Left ventricle myocardium inferior (tissue), 1 donor: ENCODE measurements around the gene FOLR1. TPM values are rescaled to one million over a fixed set of nuclear protein-coding genes. Genes with fewer than 3 reads are reported as not detected.

Experiments used
- DNase-seq: peaks from one replicate; pipeline ENCODE4 v3.0.0-alpha.2; 2020
- H3K27ac ChIP-seq: fragments of 200-600 bp; replicated peaks from 2 replicates; pipeline ENCODE4 v1.8.0; 2021
- H3K27me3 ChIP-seq: fragments of 200-600 bp; 2 replicates; pipeline ENCODE4 v1.8.0; 2021; ENCODE audit warnings: low read depth
- H3K36me3 ChIP-seq: fragments of 200-600 bp; 2 replicates; pipeline ENCODE4 v1.8.0; 2021
- H3K4me1 ChIP-seq: fragments of 200-600 bp; 2 replicates; pipeline ENCODE4 v1.8.0; 2021
- H3K4me3 ChIP-seq: fragments of 200-600 bp; 2 replicates; pipeline ENCODE4 v1.8.0; 2021; ENCODE audit warnings: mild to moderate bottlenecking, moderate library complexity
- H3K9me3 ChIP-seq: fragments of 200-600 bp; replicated peaks from 2 replicates; pipeline ENCODE4 v1.8.0; 2021
- intact Hi-C: fragments of 100-400 bp; cut with micrococcal nuclease; formaldehyde crosslinking; loops from one replicate; pipeline ENCODE4 v1.11.0; 2022
- total RNA-seq: library from RNA; stranded (reverse); fragmentation: NEBNext Ultra II Directional; extraction: Animal tissue kit (Norgen Biotek cat#: 25700); gene quantifications from one replicate; pipeline ENCODE4 v1.2.1, GENCODE V29; 2021
- TF ChIP-seq, protein P1 (sequence below): fragments of 200-600 bp; IDR thresholded peaks from 2 replicates; pipeline ENCODE4 v1.8.0; 2021; ENCODE audit warnings: antibody characterized with exemption, mild to moderate bottlenecking, borderline replicate concordance
- donor health status: DM: no; HTN: yes; CAD: no; lungs with severe emphysema.

Gene FOLR1
- total RNA-seq, 1 donor from 2014 or later = 0.49 TPM

DNA sequence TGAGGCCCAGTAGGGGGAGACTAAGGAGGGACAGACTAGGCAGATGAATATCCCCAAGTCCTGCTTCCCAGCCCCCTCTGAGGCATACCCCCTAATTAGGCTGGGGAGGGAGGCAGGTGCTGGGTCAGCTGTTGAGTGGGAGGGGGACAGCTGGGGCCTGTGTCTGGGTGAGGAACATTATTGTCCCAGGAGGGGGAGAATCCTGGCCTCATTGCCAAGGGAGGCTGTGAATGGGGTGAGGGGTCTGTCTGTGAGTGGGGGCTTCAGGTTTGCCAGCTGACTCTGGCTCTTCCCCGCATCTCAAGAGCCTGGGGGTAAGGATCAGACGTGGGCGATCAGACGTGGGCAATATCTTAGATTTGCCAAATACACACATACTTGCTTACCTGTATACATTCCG, 34.8 kb downstream of the FOLR1 start:
- peaks cover 74% of the 10 kb centered on the region for H3K4me1 ChIP-seq
- H3K4me3 ChIP-seq = no peak overlapping the region
- no peaks in the 10 kb centered on the region for H3K27me3 ChIP-seq
- TF ChIP-seq, protein P1, sequence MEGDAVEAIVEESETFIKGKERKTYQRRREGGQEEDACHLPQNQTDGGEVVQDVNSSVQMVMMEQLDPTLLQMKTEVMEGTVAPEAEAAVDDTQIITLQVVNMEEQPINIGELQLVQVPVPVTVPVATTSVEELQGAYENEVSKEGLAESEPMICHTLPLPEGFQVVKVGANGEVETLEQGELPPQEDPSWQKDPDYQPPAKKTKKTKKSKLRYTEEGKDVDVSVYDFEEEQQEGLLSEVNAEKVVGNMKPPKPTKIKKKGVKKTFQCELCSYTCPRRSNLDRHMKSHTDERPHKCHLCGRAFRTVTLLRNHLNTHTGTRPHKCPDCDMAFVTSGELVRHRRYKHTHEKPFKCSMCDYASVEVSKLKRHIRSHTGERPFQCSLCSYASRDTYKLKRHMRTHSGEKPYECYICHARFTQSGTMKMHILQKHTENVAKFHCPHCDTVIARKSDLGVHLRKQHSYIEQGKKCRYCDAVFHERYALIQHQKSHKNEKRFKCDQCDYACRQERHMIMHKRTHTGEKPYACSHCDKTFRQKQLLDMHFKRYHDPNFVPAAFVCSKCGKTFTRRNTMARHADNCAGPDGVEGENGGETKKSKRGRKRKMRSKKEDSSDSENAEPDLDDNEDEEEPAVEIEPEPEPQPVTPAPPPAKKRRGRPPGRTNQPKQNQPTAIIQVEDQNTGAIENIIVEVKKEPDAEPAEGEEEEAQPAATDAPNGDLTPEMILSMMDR = no peak
- H3K36me3 ChIP-seq = peaks cover 44% of the 10 kb centered on the region
- no peak overlapping the region for H3K27ac ChIP-seq
- no peak for DNase-seq
- no peaks in the 10 kb centered on the region for H3K9me3 ChIP-seq
- intact Hi-C loops = no loop called here

DNA sequence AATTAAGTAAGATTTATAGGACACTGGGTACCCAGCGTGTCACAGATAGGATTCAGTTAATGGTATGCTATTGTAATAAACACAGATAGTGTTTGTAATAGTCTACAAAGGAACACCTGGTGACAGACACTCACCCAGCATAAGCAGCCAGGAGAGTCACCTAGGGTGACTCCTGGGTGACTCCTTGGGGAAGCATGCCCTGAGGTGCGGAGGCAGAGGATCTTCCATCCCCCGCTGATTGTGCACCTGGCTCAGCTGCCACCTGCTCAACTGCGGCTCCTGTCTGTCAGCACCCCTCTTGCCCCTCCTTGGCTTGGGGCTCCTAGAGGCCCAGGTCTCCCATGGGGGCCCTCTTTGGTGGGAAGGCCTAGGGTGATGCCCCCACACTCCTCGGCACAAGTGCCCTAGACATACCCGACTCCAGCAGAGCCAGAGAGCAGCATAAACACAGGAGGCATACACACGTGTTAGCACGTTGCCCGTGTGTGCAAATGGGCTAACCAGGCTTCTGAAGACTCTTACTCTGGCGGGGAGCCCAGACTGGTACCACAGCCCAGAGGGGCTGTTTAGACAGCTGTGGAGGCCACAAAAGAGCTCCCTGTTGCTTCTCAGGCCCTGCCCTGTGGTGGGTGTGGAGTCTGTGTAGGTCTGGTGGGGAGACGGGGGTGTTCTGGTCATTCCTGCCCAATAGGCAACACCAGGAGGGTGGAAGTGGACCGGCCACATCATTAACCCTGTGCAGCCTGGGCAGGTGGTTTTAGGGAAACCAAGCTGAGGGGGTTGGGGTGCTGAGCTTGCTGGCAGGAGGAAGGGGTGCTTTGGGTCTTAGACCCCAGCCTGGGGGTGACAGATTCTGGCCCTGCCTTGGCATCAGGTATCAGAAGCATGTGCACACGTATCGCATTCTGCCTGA, 35.6 kb downstream of the FOLR1 start:
- DNase-seq = no peak
- Histone ChIP-seq H3K4me1 (peaks cover 71% of the 10 kb centered on the region), H3K27ac (no peak overlapping the region), H3K27me3 (no peaks in the 10 kb centered on the region), H3K4me3 (no peak overlapping the region), H3K9me3 (no peaks in the 10 kb centered on the region), H3K36me3 (peaks cover 52% of the 10 kb centered on the region)
- TF ChIP-seq, protein P1 = no peak
- intact Hi-C loops = no loop called here

DNA sequence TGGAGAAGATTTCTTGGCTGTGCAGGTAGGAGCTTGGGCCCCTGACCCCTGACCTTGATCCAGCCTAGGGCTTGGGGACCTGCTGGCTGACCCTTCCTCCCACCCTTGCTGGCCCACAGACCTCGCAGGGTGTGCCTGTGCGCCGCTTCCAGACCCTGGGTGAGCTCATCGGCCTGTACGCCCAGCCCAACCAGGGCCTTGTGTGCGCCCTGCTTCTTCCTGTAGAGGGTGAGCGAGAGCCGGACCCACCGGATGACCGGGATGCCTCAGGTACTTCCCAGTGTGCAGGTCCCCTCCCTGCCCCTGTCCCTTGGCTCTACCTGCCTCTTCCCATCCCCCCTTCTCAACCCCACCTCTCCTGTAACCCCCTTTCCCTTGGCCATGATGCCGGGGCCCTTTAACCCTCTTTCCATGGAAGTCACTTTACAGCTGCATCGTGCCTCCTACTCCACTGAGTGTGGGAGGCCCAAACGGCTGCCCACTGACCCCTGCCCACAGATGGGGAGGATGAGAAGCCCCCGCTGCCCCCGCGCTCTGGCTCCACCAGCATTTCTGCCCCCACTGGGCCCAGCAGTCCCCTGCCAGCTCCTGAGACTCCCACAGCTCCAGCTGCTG, 36.4 kb downstream of the FOLR1 start:
- DNase-seq = no peak
- Histone ChIP-seq H3K4me1 (peaks cover 66% of the 10 kb centered on the region), H3K9me3 (no peaks in the 10 kb centered on the region), H3K4me3 (no peak overlapping the region), H3K27me3 (no peaks in the 10 kb centered on the region), H3K27ac (no peak overlapping the region), H3K36me3 (peaks cover 60% of the 10 kb centered on the region)
- TF ChIP-seq, protein P1 = peak; percentile 23
- intact Hi-C loops = no loop called here

DNA sequence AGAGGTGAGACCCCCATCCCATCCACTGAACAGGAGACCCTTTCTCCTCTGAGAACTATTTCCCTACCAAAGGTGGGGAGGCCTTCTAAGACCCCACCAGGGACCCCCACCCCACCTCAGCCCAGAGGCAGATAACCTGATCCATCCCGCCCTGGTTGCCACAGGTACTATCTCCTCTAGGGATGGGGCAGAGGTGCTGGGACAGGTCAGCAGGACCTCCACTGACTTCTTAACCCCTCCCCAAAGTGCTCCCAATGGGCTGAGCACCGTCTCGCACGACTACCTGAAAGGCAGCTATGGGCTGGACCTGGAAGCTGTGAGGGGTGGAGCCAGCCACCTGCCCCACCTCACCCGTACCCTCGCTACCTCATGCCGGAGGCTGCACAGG, 36.9 kb downstream of the FOLR1 start:
- intact Hi-C loops = no loop called here
- peaks cover 65% of the 10 kb centered on the region for H3K36me3 ChIP-seq
- no peak overlapping the region for H3K4me3 ChIP-seq
- no peaks in the 10 kb centered on the region for H3K27me3 ChIP-seq
- H3K27ac ChIP-seq = no peak overlapping the region
- TF ChIP-seq, protein P1 = no peak
- DNase-seq = no peak
- no peaks in the 10 kb centered on the region for H3K9me3 ChIP-seq
- H3K4me1 ChIP-seq = peaks cover 62% of the 10 kb centered on the region

DNA sequence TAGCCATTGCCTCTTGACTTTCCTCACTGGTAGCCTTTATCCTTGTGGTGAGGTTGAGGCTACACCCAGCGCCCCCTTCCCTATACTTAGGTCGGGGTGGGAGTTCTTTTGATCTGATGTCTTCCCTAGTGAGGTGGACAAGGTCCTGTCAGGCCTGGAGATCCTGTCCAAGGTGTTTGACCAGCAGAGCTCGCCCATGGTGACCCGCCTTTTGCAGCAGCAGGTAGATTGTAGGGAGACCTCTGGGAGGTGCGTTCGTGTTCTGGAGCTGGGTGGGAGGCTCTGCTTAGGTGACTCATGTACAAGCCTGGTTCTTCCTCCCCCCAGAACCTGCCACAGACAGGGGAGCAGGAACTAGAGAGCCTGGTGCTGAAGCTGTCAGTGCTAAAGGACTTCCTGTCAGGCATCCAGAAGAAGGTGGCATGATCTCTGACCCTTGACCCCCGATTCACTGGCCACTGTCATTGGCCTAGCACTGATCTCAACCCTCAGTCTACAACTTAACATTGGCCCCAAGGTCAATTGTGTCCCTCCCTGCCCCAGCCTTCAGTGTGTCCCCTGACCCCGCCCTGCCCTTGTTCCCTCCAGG, 37.5 kb downstream of the FOLR1 start:
- Histone ChIP-seq H3K9me3 (no peaks in the 10 kb centered on the region), H3K4me1 (peaks cover 58% of the 10 kb centered on the region), H3K36me3 (peaks cover 71% of the 10 kb centered on the region), H3K4me3 (no peak overlapping the region), H3K27me3 (no peaks in the 10 kb centered on the region), H3K27ac (no peak overlapping the region)
- TF ChIP-seq, protein P1 = no peak
- DNase-seq = no peak
- intact Hi-C loops = no loop called here
